WTC11 (cell line): ENCODE measurements around the gene CASQ2. TPM values are rescaled to one million over a fixed set of nuclear protein-coding genes. Genes with fewer than 3 reads are reported as not detected.

Experiments used
- ATAC-seq: fragments of 200-7000 bp; cut with Tn5 transposase; 2 replicates; pipeline ENCODE4 v1.10.0; 2021; ENCODE audit warnings: mild to moderate bottlenecking, moderate library complexity
- CTCF ChIA-PET: fragments of 300-600 bp; sonication (Branson Sonifier 250); formaldehyde crosslinking; loops from one replicate; lab custom pipeline; 2021; ENCODE audit warnings: antibody characterized with exemption; lab: Charles Lee
- POLR2A ChIA-PET: fragments of 350-600 bp; sonication (Branson Sonifier 250); formaldehyde crosslinking; loops from one replicate; lab custom pipeline; 2021; ENCODE audit warnings: antibody characterized with exemption; lab: Charles Lee
- DNase-seq: peaks from one replicate; pipeline ENCODE4 v3.0.0; 2021; ENCODE audit warnings: low spot score
- H3K27ac Mint-ChIP-seq: 2 replicates; pipeline ENCODE4 v1.8.0; 2021; ENCODE audit warnings: mixed read lengths
- H3K27me3 Mint-ChIP-seq: 2 replicates; pipeline ENCODE4 v1.8.0; 2021; ENCODE audit warnings: low read depth, mild to moderate bottlenecking, moderate library complexity, mixed read lengths
- H3K36me3 Mint-ChIP-seq: 2 replicates; pipeline ENCODE4 v1.8.0; 2021; ENCODE audit warnings: mixed read lengths
- H3K4me1 Mint-ChIP-seq: 2 replicates; pipeline ENCODE4 v1.8.0; 2022; ENCODE audit warnings: mixed read lengths
- H3K4me3 Mint-ChIP-seq: 2 replicates; pipeline ENCODE4 v1.8.0; 2021; ENCODE audit warnings: mild to moderate bottlenecking, moderate library complexity, mixed read lengths
- H3K9me3 Mint-ChIP-seq: 2 replicates; pipeline ENCODE4 v1.8.0; 2021; ENCODE audit warnings: mixed read lengths
- ARID4B ChIP-seq: sonication (generic); formaldehyde crosslinking; IDR thresholded peaks from 2 replicates; pipeline ENCODE4 v1.8.0; 2023; ENCODE audit warnings: missing genetic modification reagents, mild to moderate bottlenecking, borderline replicate concordance
- CTCF ChIP-seq: fragments of 200-600 bp; IDR thresholded peaks from 2 replicates; pipeline ENCODE4 v1.8.0; 2022; ENCODE audit warnings: antibody characterized with exemption
- E2F1 ChIP-seq: sonication (generic); formaldehyde crosslinking; IDR thresholded peaks from 2 replicates; pipeline ENCODE4 v1.8.0; 2022; ENCODE audit warnings: mild to moderate bottlenecking, missing genetic modification reagents
- ESRRA ChIP-seq: sonication (generic); formaldehyde crosslinking; IDR thresholded peaks from 2 replicates; pipeline ENCODE4 v1.8.1; 2022; ENCODE audit warnings: mild to moderate bottlenecking, missing genetic modification reagents, borderline replicate concordance
- FOXJ3 ChIP-seq: sonication (generic); formaldehyde crosslinking; IDR thresholded peaks from 2 replicates; pipeline ENCODE4 v1.9.0; 2021; ENCODE audit warnings: missing genetic modification reagents, mild to moderate bottlenecking, borderline replicate concordance
- FOXK1 ChIP-seq: sonication (generic); formaldehyde crosslinking; IDR thresholded peaks from 2 replicates; pipeline ENCODE4 v1.8.0; 2022; ENCODE audit warnings: mild to moderate bottlenecking, moderate library complexity, missing genetic modification reagents
- FOXP1 ChIP-seq: sonication (generic); formaldehyde crosslinking; IDR thresholded peaks from 2 replicates; pipeline ENCODE4 v1.8.0; 2022; ENCODE audit warnings: missing genetic modification reagents, mild to moderate bottlenecking, moderate library complexity, borderline replicate concordance
- HMGA2 ChIP-seq: fragments of 250-450 bp; sonication (Bioruptor Pico); IDR thresholded peaks from 2 replicates; pipeline ENCODE4 v1.4.0; 2021; ENCODE audit warnings: mild to moderate bottlenecking, moderate library complexity
- JAZF1 ChIP-seq: fragments of 250-450 bp; sonication (Bioruptor Pico); IDR thresholded peaks from 2 replicates; pipeline ENCODE4 v1.9.0; 2021; ENCODE audit warnings: moderate library complexity, mild to moderate bottlenecking, inconsistent platforms
- PRDM15 ChIP-seq: sonication (generic); formaldehyde crosslinking; IDR thresholded peaks from 2 replicates; pipeline ENCODE4 v1.8.0; 2022; ENCODE audit warnings: missing genetic modification reagents
- RELA ChIP-seq: sonication (generic); formaldehyde crosslinking; IDR thresholded peaks from 2 replicates; pipeline ENCODE4 v1.8.1; 2022; ENCODE audit warnings: missing genetic modification reagents, mild to moderate bottlenecking, borderline replicate concordance
- SMAD3 ChIP-seq: sonication (generic); formaldehyde crosslinking; IDR thresholded peaks from 2 replicates; pipeline ENCODE4 v1.8.0; 2022; ENCODE audit warnings: missing genetic modification reagents, mild to moderate bottlenecking, borderline replicate concordance
- SOX15 ChIP-seq: fragments of 250-450 bp; sonication (Bioruptor Pico); IDR thresholded peaks from 2 replicates; pipeline ENCODE4 v1.9.0; 2021; ENCODE audit warnings: mild to moderate bottlenecking
- STAT6 ChIP-seq: sonication (generic); formaldehyde crosslinking; conservative IDR thresholded peaks from 2 replicates; pipeline ENCODE4 v1.8.1; 2023; ENCODE audit warnings: mild to moderate bottlenecking, low read depth, missing genetic modification reagents, moderate library complexity
- TEAD4 ChIP-seq: sonication (generic); formaldehyde crosslinking; IDR thresholded peaks from 2 replicates; pipeline ENCODE4 v1.8.0; 2022; ENCODE audit warnings: mild to moderate bottlenecking, missing genetic modification reagents
- ZNF121 ChIP-seq: sonication (generic); formaldehyde crosslinking; IDR thresholded peaks from 2 replicates; pipeline ENCODE4 v1.8.0; 2023; ENCODE audit warnings: missing genetic modification reagents
- ZNF219 ChIP-seq: sonication (generic); formaldehyde crosslinking; IDR thresholded peaks from 2 replicates; pipeline ENCODE4 v1.8.0; 2023; ENCODE audit warnings: missing genetic modification reagents, mild to moderate bottlenecking, borderline replicate concordance
- ZNF425 ChIP-seq: fragments of 250-450 bp; sonication (Bioruptor Pico); conservative IDR thresholded peaks from 2 replicates; pipeline ENCODE4 v1.9.0; 2021; ENCODE audit warnings: mild to moderate bottlenecking
- total RNA-seq: library from RNA; stranded (reverse); gene quantifications from 3 replicates; pipeline ENCODE4 v1.2.3, GENCODE V29; 2021

CASQ2 gene
- total RNA-seq, 1 experiment from 2014 or later = not detected

GRCh38 chr1:115668579-115668978 is 99.9 kb downstream of the CASQ2 start (continued):
- TF ChIP-seq E2F1 (CRISPR knock-in tag) = no peak

GRCh38 chr1:115666702-115667101 is 101.8 kb downstream of the CASQ2 start:
- H3K9me3 Mint-ChIP-seq = peaks cover 6% of the 10 kb centered on the region; the same call in 1 of the 2 replicates
- H3K27ac Mint-ChIP-seq = no peak overlapping the region
- TF ChIP-seq ZNF425 (CRISPR knock-in tag) (no peak), ZNF219 (CRISPR knock-in tag) (no peak), FOXJ3 (no peak), STAT6 (no peak), ZNF121 (no peak), SOX15 (CRISPR knock-in tag) (no peak), RELA (no peak), FOXK1 (no peak), FOXP1 (CRISPR knock-in tag) (no peak), ESRRA (CRISPR knock-in tag) (no peak), HMGA2 (no peak), PRDM15 (CRISPR knock-in tag) (no peak), JAZF1 (CRISPR knock-in tag) (no peak), ARID4B (no peak), TEAD4 (no peak), CTCF (no peak), SMAD3 (CRISPR knock-in tag) (no peak)
- H3K27me3 Mint-ChIP-seq = no peaks in the 10 kb centered on the region
- H3K4me1 Mint-ChIP-seq = 0 out of 2 replicates have a peak, but pooled peaks cover 4% of the 10 kb centered on the region
- CTCF ChIA-PET = no interaction called here
- H3K36me3 Mint-ChIP-seq = peaks cover 49% of the 10 kb centered on the region
- POLR2A ChIA-PET = no interaction called here
- no peak overlapping the region for H3K4me3 Mint-ChIP-seq
- no peak for ATAC-seq
- DNase-seq = no peak
